ENCODE measurements around the gene TMEM140. TPM values are rescaled to one million over a fixed set of nuclear protein-coding genes. Genes with fewer than 3 reads are reported as not detected.

TMEM140 gene
- total and polyA plus RNA-seq, 7 experiments from 2014 or later = 16.8 to 44.7 (median 20.4) TPM

DNA sequence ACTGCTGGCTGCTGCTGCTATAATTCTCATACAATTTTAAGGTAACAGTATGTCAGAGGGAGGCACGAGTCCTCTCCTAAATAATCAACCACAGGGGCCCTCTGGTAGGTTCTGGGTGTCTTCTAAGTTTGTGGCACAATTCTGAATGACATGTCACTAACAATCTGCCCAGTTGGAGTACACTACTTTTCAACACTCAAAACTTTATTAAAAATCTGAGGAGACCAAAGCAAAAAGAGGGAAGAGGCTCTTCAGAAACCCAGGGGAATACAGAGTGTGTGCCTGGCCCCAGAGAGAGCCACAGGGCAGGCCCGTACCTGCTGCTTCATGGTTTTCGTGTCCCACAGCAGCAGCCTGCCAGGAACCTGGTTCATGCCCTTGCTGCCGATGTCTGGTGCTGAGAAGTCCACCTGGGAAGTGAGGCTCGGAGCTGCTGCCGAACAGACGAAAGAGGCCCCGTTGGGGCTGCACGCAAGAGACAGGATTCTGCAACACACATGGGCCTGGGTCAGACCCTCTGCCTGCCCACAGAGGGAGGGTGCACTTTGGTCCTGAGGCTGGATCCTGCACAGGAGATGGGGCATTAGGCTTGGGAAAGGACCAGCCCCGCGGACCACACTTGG, 45.2 kb downstream of the TMEM140 start:
- H3K27ac ChIP-seq (ENCODE audit: low read depth, low read length) = no peak overlapping the region
- no peak for DNase-seq
- no peaks in the 10 kb centered on the region for H3K27me3 ChIP-seq (ENCODE audit: control insufficient read depth in 2 of 2, insufficient read depth in 2 of 2, low read length in 2 of 2)
- ATAC-seq = no peak
- H3K36me3 ChIP-seq (ENCODE audit: control insufficient read depth in 2 of 3, insufficient read depth in 3 of 3, low read length in 3 of 3) = peaks cover 0 to 97% (median 20%) of the 10 kb centered on the region in 3 experiments
- H3K9me3 Mint-ChIP-seq = no peaks in the 10 kb centered on the region
- POLR2A ChIA-PET = interaction anchor here (1.4 kb wide), 1 partner anchor 18 kb away, joined by 3 read pairs; no protein-coding TSS in a partner anchor
- CTCF ChIA-PET = no interaction called here
- H3K9me3 ChIP-seq (ENCODE audit: control insufficient read depth in 2 of 3, low read length in 3 of 3) = no peaks in the 10 kb centered on the region
- H3K4me1 ChIP-seq (ENCODE audit: control insufficient read depth in 2 of 2, insufficient read depth in 2 of 2, low read length in 2 of 2) = no peaks in the 10 kb centered on the region
- no peak overlapping the region for H3K4me3 ChIP-seq (ENCODE audit: low read length)
- H3K36me3 Mint-ChIP-seq = peaks cover 8 to 92% (median 53%) of the 10 kb centered on the region in 5 donors
- no peaks in the 10 kb centered on the region for H3K27me3 Mint-ChIP-seq
- H3K4me1 Mint-ChIP-seq = no peaks in the 10 kb centered on the region
- peak overlapping the region in 2 of 9 donors; percentile 17 to 46 for H3K27ac Mint-ChIP-seq
- intact Hi-C loops (cut with micrococcal nuclease) = no loop called here
- H3K4me3 Mint-ChIP-seq = no peak overlapping the region

DNA sequence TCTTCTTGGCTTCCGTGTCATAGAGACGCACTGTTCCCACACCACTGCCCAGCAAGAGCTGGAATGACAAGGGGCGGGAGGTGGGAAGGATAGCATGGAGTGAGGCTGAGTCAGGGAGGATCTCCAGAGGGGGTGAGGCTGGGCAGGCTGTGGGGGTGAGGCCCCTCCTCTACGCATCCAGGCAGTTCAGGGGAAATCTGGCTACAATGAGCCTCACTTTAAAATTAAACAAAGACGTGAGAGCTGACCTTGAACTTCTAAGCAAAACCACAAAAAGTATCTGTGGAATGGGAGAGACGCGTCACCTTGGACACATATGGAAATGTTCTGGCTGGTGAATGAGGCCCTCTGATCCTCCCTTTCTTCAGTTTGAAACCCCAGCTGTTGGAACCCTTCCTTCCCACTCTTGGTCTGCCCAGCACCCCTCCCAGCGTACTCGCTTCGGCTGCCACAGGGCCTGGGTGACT, 45.8 kb downstream of the TMEM140 start:
- intact Hi-C loops (cut with micrococcal nuclease) = no loop called here
- H3K9me3 Mint-ChIP-seq = no peaks in the 10 kb centered on the region
- POLR2A ChIA-PET = interaction anchor here (1.4 kb wide), 1 partner anchor 17 kb away, joined by 3 read pairs; no protein-coding TSS in a partner anchor
- CTCF ChIA-PET = no interaction called here
- ATAC-seq = no peak
- no peak overlapping the region for H3K4me3 Mint-ChIP-seq
- H3K27ac ChIP-seq (ENCODE audit: low read depth, low read length) = no peak overlapping the region
- H3K36me3 ChIP-seq (ENCODE audit: control insufficient read depth in 2 of 3, insufficient read depth in 3 of 3, low read length in 3 of 3) = peaks cover 0 to 97% (median 20%) of the 10 kb centered on the region in 3 experiments
- H3K27me3 Mint-ChIP-seq = no peaks in the 10 kb centered on the region
- H3K4me1 Mint-ChIP-seq = no peaks in the 10 kb centered on the region
- H3K9me3 ChIP-seq (ENCODE audit: control insufficient read depth in 2 of 3, low read length in 3 of 3) = no peaks in the 10 kb centered on the region
- H3K36me3 Mint-ChIP-seq = peaks cover 7 to 91% (median 48%) of the 10 kb centered on the region in 5 donors
- H3K27me3 ChIP-seq (ENCODE audit: control insufficient read depth in 2 of 2, insufficient read depth in 2 of 2, low read length in 2 of 2) = no peaks in the 10 kb centered on the region
- no peak overlapping the region for H3K4me3 ChIP-seq (ENCODE audit: low read length)
- no peak for DNase-seq
- H3K27ac Mint-ChIP-seq = peak overlapping the region in 1 of 9 donors; percentile 46
- H3K4me1 ChIP-seq (ENCODE audit: control insufficient read depth in 2 of 2, insufficient read depth in 2 of 2, low read length in 2 of 2) = no peaks in the 10 kb centered on the region

DNA sequence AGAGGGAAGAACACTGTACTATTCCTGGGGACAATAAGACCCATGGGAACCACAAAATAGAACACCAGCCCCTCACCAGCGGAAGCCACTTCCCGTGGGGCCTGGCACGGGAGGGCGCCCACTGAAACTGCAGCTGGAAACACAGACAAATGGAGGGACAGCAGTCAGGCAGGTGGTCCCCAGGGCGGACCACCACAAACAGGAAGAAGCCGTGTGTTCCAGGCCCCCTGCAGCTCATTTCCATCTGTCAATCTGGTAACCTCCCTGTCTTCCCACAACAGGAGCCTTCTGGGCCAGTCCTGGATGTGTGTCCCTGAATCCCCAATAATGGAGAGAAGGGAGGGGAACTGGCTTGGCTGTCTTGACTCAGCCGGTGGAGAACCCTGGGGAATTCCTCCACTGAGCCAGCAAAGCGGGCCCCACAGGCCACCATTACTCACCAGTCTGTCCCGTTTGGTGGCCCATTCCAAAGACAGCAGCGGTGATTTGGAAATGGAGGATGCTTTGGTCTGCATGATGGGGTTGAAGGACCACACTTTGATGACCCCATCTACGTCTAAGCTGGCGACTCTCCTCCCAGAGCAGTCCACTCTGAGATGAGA, 46.7 kb downstream of the TMEM140 start:
- no peaks in the 10 kb centered on the region for H3K27me3 Mint-ChIP-seq
- DNase-seq = no peak
- POLR2A ChIA-PET = interaction anchor here (1.4 kb wide), 1 partner anchor 16 kb away, joined by 3 read pairs; no protein-coding TSS in a partner anchor

DNA sequence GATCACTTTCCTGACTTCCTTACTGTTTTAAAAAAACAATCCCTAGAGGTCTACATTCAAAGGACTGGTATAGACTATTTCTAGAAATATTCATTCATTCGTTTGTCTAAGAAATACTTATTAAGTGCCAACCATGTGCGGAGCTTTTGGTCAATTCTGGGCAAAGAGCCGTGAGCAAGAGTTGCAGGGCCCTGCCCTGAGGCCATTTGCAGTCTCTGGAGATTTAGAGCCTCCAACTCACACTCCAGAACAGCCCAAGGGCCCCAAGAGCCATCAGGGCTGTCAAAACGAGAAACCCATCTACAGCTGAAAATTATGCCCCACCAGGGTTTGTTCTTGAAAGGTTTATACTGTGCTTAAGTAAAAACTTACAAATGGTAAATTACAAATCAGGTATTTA, 47.3 kb downstream of the TMEM140 start:
- H3K36me3 ChIP-seq (ENCODE audit: control insufficient read depth in 2 of 3, insufficient read depth in 3 of 3, low read length in 3 of 3) = peaks cover 0 to 98% (median 20%) of the 10 kb centered on the region in 3 experiments
- no peaks in the 10 kb centered on the region for H3K9me3 Mint-ChIP-seq
- no peaks in the 10 kb centered on the region for H3K27me3 Mint-ChIP-seq
- H3K36me3 Mint-ChIP-seq = peaks cover 11 to 85% (median 45%) of the 10 kb centered on the region in 5 donors
- H3K4me1 Mint-ChIP-seq = peaks cover 0 to 7% (median 0%) of the 10 kb centered on the region in 7 donors
- no peak for ATAC-seq
- H3K27me3 ChIP-seq (ENCODE audit: control insufficient read depth in 2 of 2, insufficient read depth in 2 of 2, low read length in 2 of 2) = no peaks in the 10 kb centered on the region
- H3K4me3 Mint-ChIP-seq = no peak overlapping the region
- POLR2A ChIA-PET = no interaction called here
- no peak overlapping the region for H3K27ac ChIP-seq (ENCODE audit: low read depth, low read length)
- CTCF ChIA-PET = no interaction called here
- no peak for DNase-seq
- H3K4me1 ChIP-seq (ENCODE audit: control insufficient read depth in 2 of 2, insufficient read depth in 2 of 2, low read length in 2 of 2) = no peaks in the 10 kb centered on the region
- peak overlapping the region in 1 of 9 donors; percentile 15 for H3K27ac Mint-ChIP-seq
- intact Hi-C loops (cut with micrococcal nuclease) = no loop called here
- H3K4me3 ChIP-seq (ENCODE audit: low read length) = no peak overlapping the region
- H3K9me3 ChIP-seq (ENCODE audit: control insufficient read depth in 2 of 3, low read length in 3 of 3) = no peaks in the 10 kb centered on the region

More for the DNA sequence above, 46.7 kb downstream of the TMEM140 start:
- Histone ChIP-seq H3K9me3 (ENCODE audit: control insufficient read depth in 2 of 3, low read length in 3 of 3) (no peaks in the 10 kb centered on the region), H3K36me3 (ENCODE audit: control insufficient read depth in 2 of 3, insufficient read depth in 3 of 3, low read length in 3 of 3) (peaks cover 0 to 97% (median 20%) of the 10 kb centered on the region in 3 experiments), H3K4me3 (ENCODE audit: low read length) (no peak overlapping the region), H3K27me3 (ENCODE audit: control insufficient read depth in 2 of 2, insufficient read depth in 2 of 2, low read length in 2 of 2) (no peaks in the 10 kb centered on the region), H3K4me1 (ENCODE audit: control insufficient read depth in 2 of 2, insufficient read depth in 2 of 2, low read length in 2 of 2) (no peaks in the 10 kb centered on the region), H3K27ac (ENCODE audit: low read depth, low read length) (no peak overlapping the region)
- Mint-ChIP-seq H3K4me3 (no peak overlapping the region), H3K27ac (peak overlapping the region in 1 of 9 donors; percentile 56), H3K4me1 (peaks cover 0 to 5% (median 0%) of the 10 kb centered on the region in 7 donors), H3K9me3 (no peaks in the 10 kb centered on the region), H3K36me3 (peaks cover 11 to 89% (median 46%) of the 10 kb centered on the region in 5 donors)
- ATAC-seq = no peak
- CTCF ChIA-PET = no interaction called here
- intact Hi-C loops (cut with micrococcal nuclease) = no loop called here

DNA sequence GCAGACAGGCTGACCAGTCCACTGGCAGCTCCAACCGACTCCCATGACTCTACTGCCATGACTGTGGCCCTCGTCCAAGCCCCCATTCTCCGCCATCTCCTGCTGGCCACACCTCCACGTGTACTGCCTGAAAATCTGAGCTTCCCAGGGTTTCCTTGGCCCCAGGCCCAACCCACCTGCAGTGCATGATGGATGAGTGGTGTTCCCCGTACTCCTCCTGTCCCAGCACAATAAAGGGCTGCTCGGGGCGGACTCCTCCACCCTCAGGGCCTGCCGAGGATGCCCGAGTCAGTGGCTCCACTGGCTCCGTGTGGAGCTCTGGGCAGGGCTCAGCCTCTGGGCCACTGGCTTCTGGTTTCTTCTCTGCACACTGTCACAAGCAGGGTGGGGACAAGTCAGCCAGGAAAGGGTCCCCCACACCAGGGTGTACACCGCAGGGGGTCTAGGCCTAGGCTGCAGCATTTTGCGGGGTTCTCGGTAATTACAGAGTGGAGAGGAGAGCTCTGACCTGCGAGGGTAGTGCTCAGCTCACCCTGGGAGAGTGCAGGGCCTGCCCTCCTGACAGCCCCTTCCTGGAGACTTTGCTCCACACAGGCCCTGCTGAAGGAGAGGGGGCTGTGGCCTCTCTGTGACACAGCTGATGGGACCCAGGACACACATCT, 48.2 kb downstream of the TMEM140 start:
- H3K36me3 ChIP-seq (ENCODE audit: control insufficient read depth in 2 of 3, insufficient read depth in 3 of 3, low read length in 3 of 3) = peaks cover 0 to 99% (median 20%) of the 10 kb centered on the region in 3 experiments
- CTCF ChIA-PET = no interaction called here
- no peaks in the 10 kb centered on the region for H3K9me3 Mint-ChIP-seq
- H3K4me1 Mint-ChIP-seq = peaks cover 0 to 7% (median 2%) of the 10 kb centered on the region in 7 donors
- intact Hi-C loops (cut with micrococcal nuclease) = no loop called here
- H3K27me3 ChIP-seq (ENCODE audit: control insufficient read depth in 2 of 2, insufficient read depth in 2 of 2, low read length in 2 of 2) = no peaks in the 10 kb centered on the region
- peak overlapping the region in 1 of 9 donors; percentile 67 for H3K27ac Mint-ChIP-seq
- no peak overlapping the region for H3K27ac ChIP-seq (ENCODE audit: low read depth, low read length)
- peaks cover 9 to 86% (median 42%) of the 10 kb centered on the region in 5 donors for H3K36me3 Mint-ChIP-seq
- no peaks in the 10 kb centered on the region for H3K27me3 Mint-ChIP-seq
- peak; percentile 16 for ATAC-seq
- H3K4me1 ChIP-seq (ENCODE audit: control insufficient read depth in 2 of 2, insufficient read depth in 2 of 2, low read length in 2 of 2) = no peaks in the 10 kb centered on the region
- H3K4me3 ChIP-seq (ENCODE audit: low read length) = no peak overlapping the region
- POLR2A ChIA-PET = no interaction called here
- H3K4me3 Mint-ChIP-seq = no peak overlapping the region
- no peak for DNase-seq
- no peaks in the 10 kb centered on the region for H3K9me3 ChIP-seq (ENCODE audit: control insufficient read depth in 2 of 3, low read length in 3 of 3)

DNA sequence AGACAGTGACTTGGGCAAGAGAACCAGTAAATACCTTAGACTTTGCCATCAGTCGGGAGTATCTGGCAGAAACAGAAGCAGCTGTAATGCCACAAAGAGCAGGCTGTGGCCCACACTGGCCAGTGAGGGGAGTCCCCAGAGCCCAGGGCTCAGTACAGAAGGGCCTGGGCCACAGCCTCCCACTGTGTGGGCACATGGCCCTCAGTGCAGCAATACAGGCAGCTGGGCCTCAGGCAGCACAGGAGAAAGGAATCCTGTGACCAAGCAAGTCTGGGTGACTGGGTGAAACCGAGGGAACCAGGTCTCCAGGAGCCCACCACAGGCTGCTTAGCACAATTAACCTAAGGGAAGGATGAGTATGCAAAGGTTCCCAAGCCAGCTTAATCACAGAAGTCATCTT, 49.5 kb downstream of the TMEM140 start:
- H3K9me3 Mint-ChIP-seq = no peaks in the 10 kb centered on the region
- Histone ChIP-seq H3K4me1 (ENCODE audit: control insufficient read depth in 2 of 2, insufficient read depth in 2 of 2, low read length in 2 of 2) (no peaks in the 10 kb centered on the region), H3K4me3 (ENCODE audit: low read length) (no peak overlapping the region), H3K9me3 (ENCODE audit: control insufficient read depth in 2 of 3, low read length in 3 of 3) (no peaks in the 10 kb centered on the region), H3K27me3 (ENCODE audit: control insufficient read depth in 2 of 2, insufficient read depth in 2 of 2, low read length in 2 of 2) (no peaks in the 10 kb centered on the region), H3K36me3 (ENCODE audit: control insufficient read depth in 2 of 3, insufficient read depth in 3 of 3, low read length in 3 of 3) (peaks cover 0 to 99% (median 20%) of the 10 kb centered on the region in 3 experiments), H3K27ac (ENCODE audit: low read depth, low read length) (no peak overlapping the region)
- peaks cover 0 to 17% (median 10%) of the 10 kb centered on the region in 7 donors for H3K4me1 Mint-ChIP-seq
- ChIA-PET CTCF (no interaction called here), POLR2A (interaction anchor here (1.2 kb wide), 1 partner anchor 15 kb away, joined by 3 read pairs; no protein-coding TSS in a partner anchor)
- DNase-seq (no peak), ATAC-seq (no peak)
- H3K27me3 Mint-ChIP-seq = no peaks in the 10 kb centered on the region
- H3K27ac Mint-ChIP-seq = no peak overlapping the region
- H3K36me3 Mint-ChIP-seq = peaks cover 7 to 86% (median 43%) of the 10 kb centered on the region in 5 donors
- intact Hi-C loops (cut with micrococcal nuclease) = no loop called here
- no peak overlapping the region for H3K4me3 Mint-ChIP-seq

Measured in naive thymus-derived CD4-positive, alpha-beta T cell (primary cell).